AG08396 (cell line): Measurements from ENCODE around the gene CCDC17.

Experiments
- DNase-seq: peaks from one replicate; pipeline ENCODE4 v3.0.0; 2012; ENCODE audit warnings: low spot score, mixed read lengths

The CCDC17 gene

DNA sequence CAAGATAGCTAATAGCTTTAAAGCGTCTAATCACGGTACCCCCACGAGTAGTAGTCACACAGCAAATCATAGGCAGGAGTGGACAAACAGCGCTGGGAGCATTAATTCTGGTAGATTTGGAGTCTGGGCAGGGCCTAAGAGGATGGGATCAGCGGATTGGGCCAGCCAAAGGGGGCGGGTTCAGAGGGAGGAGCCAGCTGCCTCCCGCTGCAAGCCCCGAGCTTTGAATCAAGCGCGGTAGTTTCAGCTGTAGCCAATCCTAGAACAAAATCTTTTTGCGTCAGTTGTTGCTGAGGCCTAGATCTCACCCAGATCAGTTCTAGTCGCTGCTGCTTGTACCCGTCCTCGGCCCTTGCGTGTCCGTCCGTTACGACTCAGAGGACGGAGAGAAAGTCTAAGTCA lies 40.6 kb downstream of the CCDC17 start:
- peak; percentile 99 for DNase-seq

DNA sequence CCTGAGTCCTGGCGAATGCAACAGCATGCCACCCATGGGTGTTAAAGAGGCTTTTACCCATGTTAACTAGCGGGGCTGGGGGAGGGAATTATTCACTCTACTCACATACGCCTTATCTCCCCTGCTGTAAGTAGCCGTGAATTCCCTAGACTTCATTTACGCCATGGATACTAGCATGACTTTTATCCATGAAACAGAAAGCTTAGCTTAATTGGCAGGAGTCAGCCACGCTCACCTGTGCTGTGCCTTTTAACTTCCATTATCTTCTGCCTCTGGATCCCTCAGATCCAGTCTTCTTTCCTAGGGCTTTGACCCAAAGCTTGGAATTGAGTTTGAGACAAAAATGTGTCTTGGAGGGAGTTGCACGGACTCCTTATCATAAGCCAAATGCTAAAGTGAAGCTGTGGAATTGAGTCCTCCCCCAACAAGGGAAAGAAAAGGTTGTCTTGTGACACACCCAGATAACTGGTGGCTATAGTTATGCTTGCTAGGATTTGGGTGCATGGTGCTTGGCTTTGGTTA lies 49.7 kb downstream of the CCDC17 start:
- no peak for DNase-seq

DNA sequence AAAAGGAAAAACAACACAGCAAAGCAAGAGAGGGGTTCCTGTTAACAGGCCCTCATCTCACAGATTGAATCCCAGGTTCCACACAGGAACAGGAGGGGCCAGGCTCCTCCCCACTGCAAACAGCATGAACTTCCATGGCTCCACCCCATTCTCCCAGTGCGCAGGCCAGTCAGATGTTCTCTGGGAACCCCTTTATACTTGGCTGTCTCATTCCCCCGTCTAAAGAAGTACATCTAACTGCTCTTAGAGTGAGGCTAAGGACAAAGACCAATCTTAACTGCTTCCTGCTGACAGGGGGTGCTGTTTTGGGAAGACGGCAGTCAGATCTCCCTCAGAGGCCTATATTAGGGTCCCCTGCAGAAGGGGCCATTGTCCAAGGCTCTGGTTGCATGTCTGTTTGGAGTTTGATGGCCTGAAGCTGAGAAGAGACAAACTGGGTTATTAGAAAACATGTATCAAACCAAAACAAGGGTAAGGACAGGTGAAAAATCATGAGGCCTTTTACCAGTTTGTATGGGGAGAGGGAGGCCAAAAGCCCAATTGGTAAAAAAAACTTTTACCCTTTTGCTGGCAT lies 50.5 kb downstream of the CCDC17 start:
- DNase-seq = no peak

DNA sequence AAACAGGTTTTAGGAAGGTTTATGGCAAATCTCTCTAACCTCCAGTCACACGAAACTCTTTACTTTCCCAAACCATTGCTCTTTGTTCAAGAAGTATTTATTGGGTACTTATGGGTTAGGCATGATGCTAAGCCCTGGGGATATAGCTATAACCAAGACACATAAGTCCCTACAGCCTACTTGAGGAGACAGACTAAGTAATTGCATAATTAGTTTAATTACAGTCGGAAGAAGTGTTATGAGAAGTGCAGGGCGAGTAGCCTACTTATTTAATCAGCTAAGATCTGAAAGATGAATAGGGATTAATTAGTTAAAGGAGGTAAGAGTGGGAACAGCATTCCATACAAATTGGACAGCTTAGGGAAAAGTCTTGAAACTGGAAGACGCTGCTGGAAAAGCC lies 53.2 kb downstream of the CCDC17 start:
- DNase-seq = no peak
